ENCODE results near the gene SPATA6. TPM values are rescaled to one million over a fixed set of nuclear protein-coding genes. Genes with fewer than 3 reads are reported as not detected.

The SPATA6 gene
- total and polyA plus RNA-seq, 2 of the 8 experiments (the other 6 are each of a cell fraction or from before 2014, with no cell fraction given): 2.4 to 17.2 TPM

DNA sequence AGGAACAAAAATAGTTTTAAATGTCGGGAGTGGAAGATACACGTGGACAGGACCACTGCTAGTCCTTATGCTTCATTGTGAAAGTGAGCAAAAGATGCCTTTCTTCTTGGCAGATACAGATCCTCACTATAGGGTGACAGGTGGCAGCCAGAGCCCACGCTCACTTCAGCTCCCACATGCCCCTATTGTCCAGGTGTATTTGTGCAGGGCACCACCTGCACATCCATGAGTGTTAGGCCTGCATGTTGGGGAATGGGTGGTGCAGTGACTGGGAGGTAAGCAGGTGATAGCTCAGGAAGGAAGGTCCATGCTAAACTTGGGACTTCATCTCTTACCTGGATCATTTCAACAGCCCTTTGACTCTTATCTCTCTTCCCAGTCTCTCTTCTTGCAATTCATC lies 222.1 kb downstream of the SPATA6 start (continued):
- no peak for TF ChIP-seq EP300 (IDR thresholded peaks at IDR 0.05; ENCODE audit: borderline replicate concordance in 1 of 2, low read depth in 2 of 2, low read length in 2 of 2)
- TF ChIP-seq SIN3A (conservative IDR thresholded peaks at IDR 0.05 in 1 of 2, IDR thresholded peaks at IDR 0.05 in 1 of 2; ENCODE audit: low read depth in 1 of 2, low read length in 2 of 2): no peak
- TF ChIP-seq SP4 (IDR thresholded peaks at IDR 0.05; ENCODE audit: low read length): no peak
- TF ChIP-seq SP2 (IDR thresholded peaks at IDR 0.05; ENCODE audit: low read length): no peak
- TF ChIP-seq EZH2 (IDR thresholded peaks at IDR 0.05; ENCODE audit: low read depth, low read length, severe bottlenecking): no peak

Measured in H1 (cell line).